GM12878 (cell line): ENCODE measurements around the gene CD52. TPM values are rescaled to one million over a fixed set of nuclear protein-coding genes. Genes with fewer than 3 reads are reported as not detected.
A peak's percentile ranks its signal among the peaks of the same experiment; 100 is the strongest.

ENCODE experiments used
- ATAC-seq: fragments of 200-7000 bp; cut with Tn5 transposase; 3 replicates; pipeline ENCODE4 v1.9.1; 2020; ENCODE audit warnings: mild to moderate bottlenecking, moderate library complexity
- BruUV-seq: library from RNA; stranded (reverse); fragments of 400-500 nt; replicated peaks from 2 replicates; lab custom pipeline; 2021; lab: Mats Ljungman, UMichigan
- CTCF ChIA-PET: fragments of 300-600 bp; sonication (Branson Sonifier 250); formaldehyde crosslinking; extraction: SDS; loops from one replicate; lab custom pipeline; 2021; ENCODE audit warnings: inconsistent platforms; lab: Yijun Ruan, JAX
- POLR2A ChIA-PET: fragments of 350-600 bp; formaldehyde crosslinking; extraction: SDS; loops from one replicate; lab custom pipeline; 2021; ENCODE audit warnings: inconsistent platforms; lab: Charles Lee
- RAD21 ChIA-PET: fragments of 300-600 bp; sonication (Branson Sonifier 250); formaldehyde crosslinking; loops from one replicate; lab custom pipeline; 2023; ENCODE audit warnings: antibody characterized with exemption; ENCODE audit not compliant: unreplicated experiment; lab: Charles Lee
- SMC1A ChIA-PET: fragments of 300-600 bp; sonication (Branson Sonifier 250); formaldehyde crosslinking; loops from one replicate; lab custom pipeline; 2023; ENCODE audit not compliant: unreplicated experiment, uncharacterized antibody; lab: Charles Lee
- DNase-seq: peaks from one replicate; pipeline ENCODE4 v3.0.0-alpha.2; 2011; ENCODE audit warnings: low read depth, low spot score
- FAIRE-seq: peaks from 3 replicates; lab custom pipeline; 2011; peaks lifted over from hg19 to GRCh38; lab: Jason Lieb, UNC
- H2AFZ ChIP-seq: 2 replicates; pipeline ENCODE4 v1.6.0; 2011; ENCODE audit warnings: low read depth, low read length, control low read depth; ENCODE audit not compliant: control insufficient read depth
- H3K27ac ChIP-seq: 2 replicates; pipeline ENCODE4 v1.5.1; 2011; ENCODE audit warnings: control low read depth; ENCODE audit not compliant: control insufficient read depth, insufficient read depth
- H3K27me3 ChIP-seq, 2 experiments: replicated peaks in 1 of 2; 2 replicates each; pipeline versions ENCODE4 v1.6.0 to v1.6.1; 2011; ENCODE audit warnings: low read length in 1 of 2; ENCODE audit not compliant: control insufficient read depth in 2 of 2, insufficient read depth in 2 of 2
- H3K36me3 ChIP-seq, 2 experiments: 2 replicates each; pipeline ENCODE4 v1.5.1; 2011; ENCODE audit warnings: low read length in 1 of 2; ENCODE audit not compliant: control insufficient read depth in 2 of 2, insufficient read depth in 2 of 2
- H3K4me1 ChIP-seq: 2 replicates; pipeline ENCODE4 v1.6.1; 2011; ENCODE audit warnings: mild to moderate bottlenecking, low read length, moderate library complexity, mixed read lengths; ENCODE audit not compliant: control insufficient read depth, insufficient read depth
- H3K4me2 ChIP-seq: 2 replicates; pipeline ENCODE4 v1.6.0; 2011; ENCODE audit warnings: control low read depth; ENCODE audit not compliant: control insufficient read depth, insufficient read depth
- H3K4me3 ChIP-seq: fragments of 200-600 bp; sonication (generic); 2 replicates; pipeline ENCODE4 v1.5.1; 2016
- H3K79me2 ChIP-seq: 2 replicates; pipeline ENCODE4 v1.6.0; 2011; ENCODE audit warnings: low read length; ENCODE audit not compliant: control insufficient read depth, insufficient read depth
- H3K9ac ChIP-seq: 2 replicates; pipeline ENCODE4 v1.8.0; 2011; ENCODE audit warnings: low read length, control low read depth, mixed read lengths; ENCODE audit not compliant: control insufficient read depth, insufficient read depth
- H3K9me3 ChIP-seq: replicated peaks from 3 replicates; pipeline ENCODE4 v1.5.1; 2011; ENCODE audit warnings: mild to moderate bottlenecking, low read length; ENCODE audit not compliant: control insufficient read depth, insufficient read depth
- H4K20me1 ChIP-seq: 2 replicates; pipeline ENCODE4 v1.6.0; 2011; ENCODE audit not compliant: control insufficient read depth, insufficient read depth
- ATF7 ChIP-seq: fragments of 450-650 bp; IDR thresholded peaks from 2 replicates; pipeline ENCODE4 v1.6.1; 2016; ENCODE audit warnings: low read depth, mild to moderate bottlenecking
- DPF2 ChIP-seq: fragments of 450-650 bp; IDR thresholded peaks from 2 replicates; pipeline ENCODE4 v1.6.1; 2017; ENCODE audit warnings: mild to moderate bottlenecking
- IKZF2 ChIP-seq, 2 experiments: fragments of 450-650 bp; IDR thresholded peaks; 2 replicates each; pipeline ENCODE4 v1.6.1; 2017; ENCODE audit warnings: mild to moderate bottlenecking in 2 of 2, moderate library complexity in 2 of 2
- TCF3 ChIP-seq: IDR thresholded peaks from 2 replicates; pipeline ENCODE4 v1.6.1; 2012; ENCODE audit warnings: low read depth, mild to moderate bottlenecking, low read length, borderline replicate concordance; ENCODE audit not compliant: insufficient read depth
- WGBS: methylation state at CpG from one replicate; pipeline ENCODE4 v1.1.6; 2016; ENCODE audit warnings: low lambda C conversion rate; ENCODE audit not compliant: insufficient replicate concordance, insufficient coverage; ENCODE audit errors: missing lambda C conversion rate; 5-methylcytosine and 5-hydroxymethylcytosine counted together
- in situ Hi-C: fragments of 300-500 bp; cut with MboI; formaldehyde crosslinking; loops from 9 replicates; pipeline ENCODE4 v1.14.3; 2018; ENCODE audit warnings: mixed read lengths
- intact Hi-C: fragments of 100-400 bp; cut with micrococcal nuclease; formaldehyde crosslinking; loops from one replicate; pipeline ENCODE4 v1.14.2; 2022; ENCODE audit not compliant: unreplicated experiment
- polyA plus RNA-seq, 11 experiments: library from polyadenylated mRNA; depleted of rRNA in 4 of 11; unstranded in 6 of 11; stranded (reverse) in 5 of 11; fragments of >200 nt; fragmentation: Nextera tagmentation in 4 of 11; fragmentation: Illumina TruSeq in 1 of 11; extraction: Ambion mirVana in 4 of 11; extraction: Trizol in 1 of 11; gene quantifications; 1 replicate in 1 of 11; 2 replicates in 10 of 11; pipeline versions ENCODE4 v1.2.1 to v1.2.3, GENCODE V29; 2011 to 2016; ENCODE audit warnings: inconsistent platforms in 2 of 11, missing spikeins in 2 of 11, low read depth in 1 of 11
- total RNA-seq, 4 experiments: library from RNA; depleted of rRNA in 3 of 4; stranded (reverse); fragments of >200 nt in 3 of 4; fragmentation: Illumina TruSeq in 1 of 4; extraction: Trizol in 1 of 4; gene quantifications; 2 replicates each; pipeline versions ENCODE4 v1.2.1 to v1.2.3, GENCODE V29; 2013 to 2021
- TF ChIP-seq, protein P1 (sequence below): fragments of 450-650 bp; IDR thresholded peaks from 2 replicates; pipeline ENCODE4 v1.6.1; 2017; ENCODE audit warnings: mild to moderate bottlenecking, low read depth, inconsistent platforms; ENCODE audit not compliant: poor library complexity, severe bottlenecking

The CD52 gene
- total and polyA plus RNA-seq, 10 of the 15 experiments (the other 5 are each of a cell fraction or from before 2014, with no cell fraction given) = 237 to 2,736 (median 532) TPM

DNA sequence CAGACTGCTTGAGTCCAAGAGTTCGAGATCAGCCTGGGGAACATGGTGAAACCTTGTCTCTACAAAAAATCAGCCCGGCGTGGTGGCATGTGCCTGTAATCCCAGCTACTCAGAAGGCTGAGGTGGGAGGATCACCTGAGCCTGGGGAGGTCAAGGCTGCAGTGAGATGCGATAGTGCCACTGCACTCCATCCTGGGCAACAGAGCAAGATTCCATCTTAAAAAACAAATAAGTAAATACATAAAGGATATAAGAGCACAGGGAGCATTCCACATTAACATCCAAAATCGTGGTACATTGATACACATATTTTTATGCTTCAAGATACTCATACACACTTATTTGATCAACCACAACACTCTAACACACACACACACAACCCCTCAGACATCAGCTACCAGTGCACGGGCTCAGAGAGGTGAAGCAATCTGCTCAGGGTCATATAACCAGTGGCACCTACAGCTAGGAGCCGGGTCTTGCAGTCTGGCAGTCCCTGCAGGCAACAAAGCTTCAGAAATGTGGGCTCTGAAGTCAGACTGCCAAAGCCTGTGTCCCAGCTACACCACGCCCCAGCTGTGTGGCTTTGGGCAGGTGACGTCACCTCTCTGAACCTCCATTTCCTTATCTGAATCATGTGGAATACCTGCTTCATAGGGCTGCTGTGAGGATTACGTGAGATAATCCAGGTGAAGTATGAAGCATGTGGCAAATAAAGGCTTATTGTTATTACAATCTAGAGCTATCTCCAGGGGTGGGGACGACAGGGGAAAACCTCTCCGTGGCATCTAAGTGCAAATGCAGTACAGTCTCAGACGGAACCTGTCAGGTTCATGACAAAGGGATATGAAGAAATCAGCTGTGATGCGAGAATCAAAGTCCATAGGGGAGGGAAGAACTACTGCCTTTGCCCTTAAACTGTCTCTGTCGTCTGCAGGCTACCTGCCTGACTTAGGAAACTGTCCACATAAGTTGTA lies 40.9 kb downstream of the CD52 start:
- RAD21 ChIA-PET = interaction anchor here (1.3 kb wide), 1 partner anchor 59 kb away, joined by 3 read pairs; no protein-coding TSS in a partner anchor
- peak; percentile 24; the same call in 2 of the 3 replicates for ATAC-seq
- 33% methylated on average over 15 of the region's 15 CpGs for WGBS
- Histone ChIP-seq H3K27me3 (peaks cover 4 to 5% of the 10 kb centered on the region in 2 experiments; a peak in 3 of 4 replicates), H3K79me2 (no peaks in the 10 kb centered on the region), H3K36me3 (no peaks in the 10 kb centered on the region), H3K4me1 (no peaks in the 10 kb centered on the region; the same call in 1 of the 2 replicates)
- CTCF ChIA-PET = interaction anchor here (0.9 to 2.1 kb wide), 6 partner anchors 10 to 189 kb away, joined by 4 to 6 read pairs (median 6); partner anchors contain the start of gene ZNF593
- no peak for FAIRE-seq
- SMC1A ChIA-PET = interaction anchor here (1.3 to 1.4 kb wide), 2 partner anchors 13 to 73 kb away, joined by 4 to 6 read pairs; no protein-coding TSS in a partner anchor
- TF ChIP-seq IKZF2 (IDR thresholded peaks at IDR 0.05) (no peak), ATF7 (peak; percentile 59), TCF3 (no peak), DPF2 (no peak)
- TF ChIP-seq, protein P1, sequence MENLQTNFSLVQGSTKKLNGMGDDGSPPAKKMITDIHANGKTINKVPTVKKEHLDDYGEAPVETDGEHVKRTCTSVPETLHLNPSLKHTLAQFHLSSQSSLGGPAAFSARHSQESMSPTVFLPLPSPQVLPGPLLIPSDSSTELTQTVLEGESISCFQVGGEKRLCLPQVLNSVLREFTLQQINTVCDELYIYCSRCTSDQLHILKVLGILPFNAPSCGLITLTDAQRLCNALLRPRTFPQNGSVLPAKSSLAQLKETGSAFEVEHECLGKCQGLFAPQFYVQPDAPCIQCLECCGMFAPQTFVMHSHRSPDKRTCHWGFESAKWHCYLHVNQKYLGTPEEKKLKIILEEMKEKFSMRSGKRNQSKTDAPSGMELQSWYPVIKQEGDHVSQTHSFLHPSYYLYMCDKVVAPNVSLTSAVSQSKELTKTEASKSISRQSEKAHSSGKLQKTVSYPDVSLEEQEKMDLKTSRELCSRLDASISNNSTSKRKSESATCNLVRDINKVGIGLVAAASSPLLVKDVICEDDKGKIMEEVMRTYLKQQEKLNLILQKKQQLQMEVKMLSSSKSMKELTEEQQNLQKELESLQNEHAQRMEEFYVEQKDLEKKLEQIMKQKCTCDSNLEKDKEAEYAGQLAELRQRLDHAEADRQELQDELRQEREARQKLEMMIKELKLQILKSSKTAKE = no peak
- TF ChIP-seq, all 136 proteins: peak for 1
- H2AFZ ChIP-seq = no peak overlapping the region
- H4K20me1 ChIP-seq = no peaks in the 10 kb centered on the region
- POLR2A ChIA-PET = no interaction called here
- H3K9ac ChIP-seq = no peak overlapping the region
- no TSS peak for BruUV-seq
- in situ Hi-C loops = no loop called here
- H3K27ac ChIP-seq = no peak overlapping the region
- intact Hi-C loops = no loop called here
- H3K9me3 ChIP-seq = no peaks in the 10 kb centered on the region
- no peak overlapping the region for H3K4me2 ChIP-seq
- no peak overlapping the region for H3K4me3 ChIP-seq
- DNase-seq = no peak
